ENCODE measurements around the gene KLHDC2.
"Not testable (repeated sequence)": the region's sequence is repeated elsewhere in the genome, so short reads cannot be mapped to it uniquely, and the experiment has no call there.

- TF ChIP-seq KLF7 (tag by site-specific recombination; IDR thresholded peaks at IDR 0.05; ENCODE audit: borderline replicate concordance); ZNF292 (tag by site-specific recombination; IDR thresholded peaks at IDR 0.05; ENCODE audit: borderline replicate concordance, low read depth); CTCF (tag by site-specific recombination; IDR thresholded peaks at IDR 0.05): not testable (repeated sequence)
Observed at GRCh38 chr14:49735669-49736068, 32.3 kb upstream of the KLHDC2 start.
